Hepatocyte (in vitro differentiated cells): ENCODE data around the gene ALG11. TPM values are rescaled to one million over a fixed set of nuclear protein-coding genes. Genes with fewer than 3 reads are reported as not detected.

Source experiments
- DNase-seq: peaks from one replicate; pipeline ENCODE4 v3.0.0-alpha.2; 2016; ENCODE audit warnings: low spot score
- H2AFZ ChIP-seq: fragments of 200-600 bp; sonication (generic); 2 replicates; pipeline ENCODE4 v1.6.0; 2016; ENCODE audit warnings: antibody characterized with exemption, mild to moderate bottlenecking
- H3K27ac ChIP-seq: fragments of 200-600 bp; sonication (generic); 2 replicates; pipeline ENCODE4 v1.5.1; 2016; ENCODE audit warnings: mild to moderate bottlenecking
- H3K27me3 ChIP-seq: fragments of 200-600 bp; sonication (generic); 2 replicates; pipeline ENCODE4 v1.6.1; 2016
- H3K36me3 ChIP-seq: fragments of 200-600 bp; sonication (generic); replicated peaks from 2 replicates; pipeline ENCODE4 v1.5.1; 2016; ENCODE audit warnings: low read depth; ENCODE audit not compliant: insufficient read depth
- H3K4me1 ChIP-seq: fragments of 200-600 bp; sonication (generic); 2 replicates; pipeline ENCODE4 v1.5.1; 2016; ENCODE audit warnings: mild to moderate bottlenecking, moderate library complexity; ENCODE audit not compliant: insufficient read depth
- H3K4me2 ChIP-seq: fragments of 200-600 bp; sonication (generic); 2 replicates; pipeline ENCODE4 v1.6.0; 2016
- H3K4me3 ChIP-seq: fragments of 200-600 bp; sonication (generic); 2 replicates; pipeline ENCODE4 v1.5.1; 2016; ENCODE audit warnings: mild to moderate bottlenecking
- H3K79me2 ChIP-seq: fragments of 200-600 bp; sonication (generic); 2 replicates; pipeline ENCODE4 v1.6.0; 2017; ENCODE audit warnings: mild to moderate bottlenecking
- H3K9me2 ChIP-seq: fragments of 200-600 bp; sonication (generic); replicated peaks from 2 replicates; pipeline ENCODE4 v1.6.0; 2017; ENCODE audit warnings: mild to moderate bottlenecking; ENCODE audit not compliant: insufficient read depth
- H3K9me3 ChIP-seq: fragments of 200-600 bp; sonication (generic); 2 replicates; pipeline ENCODE4 v1.5.1; 2016; ENCODE audit warnings: low read depth, mild to moderate bottlenecking
- H4K20me1 ChIP-seq: fragments of 200-600 bp; sonication (generic); 2 replicates; pipeline ENCODE4 v1.6.0; 2016; ENCODE audit warnings: mild to moderate bottlenecking; ENCODE audit not compliant: insufficient read depth, poor library complexity, severe bottlenecking
- EZH2 ChIP-seq: fragments of 200-600 bp; sonication (generic); IDR thresholded peaks from 2 replicates; pipeline ENCODE4 v1.6.1; 2016; ENCODE audit warnings: antibody characterized with exemption, mild to moderate bottlenecking, borderline replicate concordance
- EZH2phosphoT487 ChIP-seq: fragments of 200-600 bp; sonication (generic); IDR thresholded peaks from one replicate; pipeline ENCODE4 v1.6.1; 2018; ENCODE audit warnings: antibody characterized with exemption, mild to moderate bottlenecking, low read depth, moderate library complexity; ENCODE audit not compliant: unreplicated experiment, severe bottlenecking
- WGBS: methylation state at CpG from one replicate; pipeline ENCODE4 v1.1.6; 2016; ENCODE audit warnings: low lambda C conversion rate; ENCODE audit errors: missing lambda C conversion rate; 5-methylcytosine and 5-hydroxymethylcytosine counted together
- polyA plus RNA-seq: library from polyadenylated mRNA; unstranded; fragments of >200 nt; fragmentation: Nextera tagmentation; extraction: Ambion mirVana; gene quantifications from 2 replicates; pipeline ENCODE4 v1.2.1, GENCODE V29; 2016
- total RNA-seq: library from RNA; depleted of rRNA; stranded (reverse); fragments of >200 nt; gene quantifications from 2 replicates; pipeline ENCODE4 v1.2.3, GENCODE V29; 2014
- TF ChIP-seq, protein P1 (sequence below): fragments of 200-600 bp; sonication (generic); IDR thresholded peaks from 2 replicates; pipeline ENCODE4 v1.5.1; 2016; ENCODE audit warnings: antibody characterized with exemption, mild to moderate bottlenecking; ENCODE audit not compliant: poor library complexity

ALG11 gene
- total and polyA plus RNA-seq, 2 experiments from 2014 or later, result 26.0 to 50.0 TPM

GRCh38 chr13:52067237-52067636 is 55.0 kb downstream of the ALG11 start:
- H3K36me3 ChIP-seq, result no peaks in the 10 kb centered on the region
- H4K20me1 ChIP-seq, result no peaks in the 10 kb centered on the region
- no peaks in the 10 kb centered on the region for H3K27me3 ChIP-seq
- no peaks in the 10 kb centered on the region for H3K4me1 ChIP-seq
- TF ChIP-seq EZH2phosphoT487 (no peak), EZH2 (no peak)
- TF ChIP-seq, protein P1, sequence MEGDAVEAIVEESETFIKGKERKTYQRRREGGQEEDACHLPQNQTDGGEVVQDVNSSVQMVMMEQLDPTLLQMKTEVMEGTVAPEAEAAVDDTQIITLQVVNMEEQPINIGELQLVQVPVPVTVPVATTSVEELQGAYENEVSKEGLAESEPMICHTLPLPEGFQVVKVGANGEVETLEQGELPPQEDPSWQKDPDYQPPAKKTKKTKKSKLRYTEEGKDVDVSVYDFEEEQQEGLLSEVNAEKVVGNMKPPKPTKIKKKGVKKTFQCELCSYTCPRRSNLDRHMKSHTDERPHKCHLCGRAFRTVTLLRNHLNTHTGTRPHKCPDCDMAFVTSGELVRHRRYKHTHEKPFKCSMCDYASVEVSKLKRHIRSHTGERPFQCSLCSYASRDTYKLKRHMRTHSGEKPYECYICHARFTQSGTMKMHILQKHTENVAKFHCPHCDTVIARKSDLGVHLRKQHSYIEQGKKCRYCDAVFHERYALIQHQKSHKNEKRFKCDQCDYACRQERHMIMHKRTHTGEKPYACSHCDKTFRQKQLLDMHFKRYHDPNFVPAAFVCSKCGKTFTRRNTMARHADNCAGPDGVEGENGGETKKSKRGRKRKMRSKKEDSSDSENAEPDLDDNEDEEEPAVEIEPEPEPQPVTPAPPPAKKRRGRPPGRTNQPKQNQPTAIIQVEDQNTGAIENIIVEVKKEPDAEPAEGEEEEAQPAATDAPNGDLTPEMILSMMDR, result no peak
- H3K4me2 ChIP-seq, result no peak overlapping the region
- no peaks in the 10 kb centered on the region for H3K9me2 ChIP-seq
- H3K27ac ChIP-seq, result no peak overlapping the region
- no peaks in the 10 kb centered on the region for H3K79me2 ChIP-seq
- peaks cover 13% of the 10 kb centered on the region for H3K9me3 ChIP-seq
- no peak overlapping the region for H2AFZ ChIP-seq
- H3K4me3 ChIP-seq, result no peak overlapping the region
- no peak for DNase-seq

DNA sequence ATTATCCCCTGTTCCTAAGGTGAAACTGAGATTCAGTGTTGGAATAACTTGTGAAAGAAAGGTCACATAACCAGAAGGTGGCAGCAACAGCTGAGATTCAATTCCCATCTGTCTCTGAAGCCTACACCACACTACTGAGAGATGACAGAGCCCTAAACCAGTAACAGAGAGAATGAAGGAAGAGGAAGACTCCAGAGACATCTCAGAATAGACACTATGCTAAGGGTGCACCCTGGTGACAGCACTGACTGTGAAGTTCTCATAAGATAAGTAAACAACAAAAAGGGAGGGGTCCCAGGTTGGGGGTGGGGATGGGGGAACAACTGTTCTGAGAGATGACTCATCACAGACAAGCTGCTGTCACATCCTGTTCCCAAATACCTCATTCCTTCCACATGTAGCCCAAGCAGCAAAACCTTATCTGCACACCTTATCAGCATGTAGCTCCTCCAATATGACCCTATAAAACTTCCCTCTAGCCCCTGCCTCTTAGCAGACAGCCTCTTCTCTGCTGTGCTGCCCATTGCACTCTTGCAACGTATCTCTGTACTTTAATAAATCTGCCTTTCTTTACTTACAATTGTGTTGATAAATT is 58.8 kb downstream of the ALG11 start:
- Histone ChIP-seq H3K4me2 (no peak overlapping the region), H3K27ac (no peak overlapping the region), H4K20me1 (no peaks in the 10 kb centered on the region), H3K36me3 (no peaks in the 10 kb centered on the region), H3K9me3 (peaks cover 13% of the 10 kb centered on the region), H3K4me3 (no peak overlapping the region), H3K9me2 (no peaks in the 10 kb centered on the region), H3K27me3 (no peaks in the 10 kb centered on the region), H2AFZ (no peak overlapping the region), H3K79me2 (no peaks in the 10 kb centered on the region), H3K4me1 (no peaks in the 10 kb centered on the region)
- DNase-seq, result no peak
- TF ChIP-seq, protein P1, result no peak
- TF ChIP-seq EZH2 (no peak), EZH2phosphoT487 (no peak)
- 80% methylated on average over 1 of the region's 1 CpG for WGBS

Other genes with a start within 250 kb of the ALG11 start
- 4.6 and 9.8 TPM in 2 replicates for gene DHRS12, start 208.2 kb upstream of the ALG11 start, total RNA-seq
- gene DHRS12, start 208.2 kb upstream of the ALG11 start, polyA plus RNA-seq, result 13.5 and 19.3 TPM in 2 replicates
- gene TMEM272, start 167.2 kb upstream of the ALG11 start, total RNA-seq, result 0.16 and 0.20 TPM in 2 replicates
- gene TMEM272, start 167.2 kb upstream of the ALG11 start, polyA plus RNA-seq, result 0.19 and 0.23 TPM in 2 replicates
- gene CCDC70, start 150.4 kb upstream of the ALG11 start, total RNA-seq, result not detected in 2 replicates
- 0.40 TPM in 1 of 2 replicates, not detected in the other for gene CCDC70, start 150.4 kb upstream of the ALG11 start, polyA plus RNA-seq
- 51.2 and 70.0 TPM in 2 replicates for gene ATP7B, start 948 bp upstream of the ALG11 start, total RNA-seq
- gene ATP7B, start 948 bp upstream of the ALG11 start, polyA plus RNA-seq, result 47.3 and 56.8 TPM in 2 replicates
- 24.7 and 30.1 TPM in 2 replicates for gene UTP14C, start 12.3 kb downstream of the ALG11 start, total RNA-seq
- gene UTP14C, start 12.3 kb downstream of the ALG11 start, polyA plus RNA-seq, result 9.9 and 10.0 TPM in 2 replicates
- gene NEK5, start 116.7 kb downstream of the ALG11 start, total RNA-seq, result 1.1 and 1.3 TPM in 2 replicates
- gene NEK5, start 116.7 kb downstream of the ALG11 start, polyA plus RNA-seq, result 1.2 and 1.3 TPM in 2 replicates
- 11.0 and 11.2 TPM in 2 replicates for gene NEK3, start 147.2 kb downstream of the ALG11 start, total RNA-seq
- 11.0 and 15.3 TPM in 2 replicates for gene NEK3, start 147.2 kb downstream of the ALG11 start, polyA plus RNA-seq